ENCODE measurements around the gene DUSP3. TPM values are rescaled to one million over a fixed set of nuclear protein-coding genes. Genes with fewer than 3 reads are reported as not detected.
"Not testable (repeated sequence)": the region's sequence is repeated elsewhere in the genome, so short reads cannot be mapped to it uniquely, and the experiment has no call there.

The DUSP3 gene
- polyA plus RNA-seq, 12 donors, result 42.4 to 168 (median 71.3) TPM

DNA sequence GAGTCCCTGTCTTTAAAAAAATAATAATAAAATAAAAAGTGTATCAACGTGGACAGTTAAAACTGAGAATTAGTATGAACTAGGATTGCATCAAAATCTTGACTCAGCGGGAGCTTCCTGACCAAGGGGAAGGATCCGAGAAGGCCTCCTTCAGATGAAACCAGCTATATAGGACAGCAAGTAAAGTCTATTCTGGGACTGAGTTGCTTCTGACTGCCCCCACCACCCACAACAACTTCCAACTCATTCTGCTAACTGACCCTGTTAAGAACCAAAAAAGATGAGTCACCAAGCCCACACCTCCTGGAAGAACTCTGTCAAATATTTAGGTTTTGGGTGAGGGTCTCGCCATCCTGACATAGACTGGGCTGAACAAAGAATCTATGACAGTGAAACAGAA is 29.3 kb upstream of the DUSP3 start:
- DNase-seq, result no peak

DNA sequence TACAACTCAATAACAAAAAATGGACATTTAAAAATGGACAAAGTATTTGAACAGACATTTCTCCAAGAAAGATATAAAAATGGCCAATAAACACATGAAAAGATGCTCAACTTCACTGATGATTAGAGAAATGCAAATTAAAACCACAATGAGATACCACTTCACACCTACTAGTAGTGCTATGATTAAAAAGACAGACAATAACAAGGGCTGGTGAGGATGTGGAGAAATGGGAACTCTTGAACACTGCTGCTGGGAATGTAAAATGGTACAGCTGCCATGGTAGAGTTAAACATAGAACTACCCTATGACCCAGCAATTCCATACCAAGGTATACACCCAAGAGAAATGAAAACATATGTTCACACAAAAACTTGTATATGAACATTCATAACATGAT is 26.3 kb upstream of the DUSP3 start:
- no peak for DNase-seq

DNA sequence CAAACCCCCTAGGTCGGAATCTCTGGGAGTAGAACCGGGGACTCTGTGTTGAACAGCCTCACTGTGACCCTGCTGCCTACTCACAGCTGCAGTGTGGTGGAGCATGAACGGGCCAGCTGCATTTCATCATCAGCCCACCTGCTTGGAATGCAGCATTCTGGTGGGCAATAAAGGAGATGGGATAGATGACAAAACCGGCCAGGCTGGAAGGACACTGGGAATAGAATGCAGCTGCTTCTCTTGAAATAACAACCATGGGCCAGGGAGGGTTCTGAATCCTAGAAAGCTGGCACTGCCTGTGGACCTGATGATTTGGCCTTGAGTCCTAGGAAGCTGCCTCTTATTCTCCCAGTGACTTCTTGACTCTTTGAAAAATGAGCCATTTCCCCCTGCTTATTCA is 25.0 kb upstream of the DUSP3 start:
- no peak for DNase-seq

DNA sequence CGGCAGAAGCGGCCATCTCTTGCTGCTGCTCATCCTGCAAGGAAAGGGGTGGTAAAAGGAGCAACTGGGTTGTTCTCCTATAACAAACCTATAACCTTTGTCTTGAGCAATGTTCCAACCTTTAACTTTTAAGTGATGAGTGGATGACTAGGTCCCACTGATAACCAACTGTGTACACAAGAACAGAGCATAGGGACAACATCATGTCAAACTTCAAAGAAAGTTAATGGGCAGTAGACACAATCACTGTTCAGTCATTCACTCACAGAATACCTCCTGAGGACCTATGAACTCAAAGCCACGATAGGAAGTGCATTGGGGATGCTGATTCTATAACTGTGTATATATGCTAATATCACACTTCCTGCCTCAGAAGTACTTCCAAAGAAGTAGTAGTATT is 23.1 kb upstream of the DUSP3 start:
- DNase-seq, result no peak

DNA sequence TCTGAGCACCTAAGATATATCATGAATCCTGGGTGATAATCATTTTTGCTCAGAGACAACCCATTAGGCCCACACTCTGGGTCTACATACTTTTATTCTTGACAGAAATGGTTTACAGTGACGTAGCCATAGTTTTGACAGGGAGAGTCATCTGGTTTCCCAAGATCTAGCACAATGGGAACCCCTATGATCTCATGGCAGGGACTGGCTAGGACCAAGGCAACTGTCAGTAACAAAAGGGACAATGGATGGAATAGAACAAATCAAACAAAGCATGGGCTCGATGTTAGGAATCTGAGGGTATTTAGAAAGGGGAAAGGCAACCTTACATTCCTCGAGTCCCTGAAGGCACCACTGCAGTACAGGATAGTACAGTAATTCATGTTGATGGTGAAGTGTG is 22.0 kb upstream of the DUSP3 start:
- no peak for DNase-seq

DNA sequence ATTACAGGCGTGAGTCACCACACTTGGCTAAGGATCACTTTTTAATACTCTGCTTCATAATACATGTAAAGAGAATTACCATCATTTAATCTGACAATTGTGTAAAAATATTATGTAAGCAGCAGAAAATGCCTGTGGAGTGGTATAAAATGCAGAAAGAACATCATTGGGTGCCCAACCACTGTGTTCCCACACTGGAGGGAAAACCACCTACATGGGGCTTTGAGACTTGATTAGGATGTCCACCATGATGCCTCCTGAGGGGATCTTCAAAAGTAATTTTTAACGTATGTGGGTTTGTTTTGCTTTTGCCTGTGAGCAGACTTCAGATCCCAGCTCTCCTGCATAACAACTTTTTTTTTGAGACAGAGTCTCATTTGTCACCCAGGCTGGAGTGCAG is 20.3 kb upstream of the DUSP3 start:
- DNase-seq, result no peak

DNA sequence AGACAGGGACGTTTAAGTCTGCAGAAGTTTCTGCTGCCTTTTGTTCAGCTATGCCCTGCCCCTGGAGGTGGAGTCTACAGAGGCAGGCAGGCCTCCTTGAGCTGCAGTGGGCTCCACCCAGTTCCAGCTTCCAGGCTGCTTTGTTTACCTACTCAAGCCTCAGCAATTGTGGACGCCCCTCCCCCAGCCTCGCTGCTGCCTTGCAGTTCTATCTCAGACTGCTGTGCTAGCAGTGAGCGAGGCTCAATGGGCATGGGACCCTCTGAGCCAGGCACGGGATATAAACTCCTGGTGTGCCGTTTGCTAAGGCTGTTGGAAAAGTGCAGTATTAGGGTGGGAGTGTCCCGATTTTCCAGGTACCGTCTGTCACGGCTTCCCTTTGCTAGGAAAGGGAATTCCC is 19.2 kb upstream of the DUSP3 start:
- not testable (repeated sequence) for DNase-seq

DNA sequence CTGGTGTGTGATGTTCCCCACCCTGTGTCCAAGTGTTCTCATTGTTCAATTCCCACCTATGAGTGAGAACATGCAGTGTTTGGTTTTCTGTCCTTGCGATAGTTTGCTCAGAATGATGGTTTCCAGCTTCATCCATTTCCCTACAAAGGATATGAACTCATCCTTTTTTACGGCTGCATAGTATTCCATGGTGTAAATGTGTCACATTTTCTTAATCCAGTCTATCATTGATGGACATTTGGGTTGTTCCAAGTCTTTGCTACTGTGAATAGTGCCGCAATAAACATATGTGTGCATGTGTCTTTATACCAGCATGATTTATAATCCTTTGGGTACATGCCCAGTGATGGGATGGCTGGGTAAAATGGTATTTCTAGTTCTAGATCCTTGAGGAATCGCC is 13.9 kb upstream of the DUSP3 start:
- not testable (repeated sequence) for DNase-seq

DNA sequence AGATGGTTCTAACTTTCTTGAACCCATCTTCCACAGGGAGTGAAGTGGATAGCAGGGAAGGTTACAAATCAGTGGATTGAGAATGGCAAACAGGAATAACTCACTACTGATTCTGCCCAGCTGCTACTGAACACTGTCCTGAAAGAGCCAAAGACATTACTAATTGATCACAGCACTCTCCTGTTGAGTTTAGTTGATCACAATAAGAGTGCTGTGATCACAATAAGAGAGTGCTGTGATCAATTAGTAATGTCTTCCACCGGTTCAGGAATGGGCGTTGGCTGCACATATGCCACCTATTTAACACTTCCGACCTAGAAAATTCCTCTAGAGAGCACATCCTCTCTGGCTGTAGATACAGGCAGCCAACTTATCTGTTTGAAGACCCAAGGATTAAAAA is 12.8 kb upstream of the DUSP3 start:
- no peak for DNase-seq

DNA sequence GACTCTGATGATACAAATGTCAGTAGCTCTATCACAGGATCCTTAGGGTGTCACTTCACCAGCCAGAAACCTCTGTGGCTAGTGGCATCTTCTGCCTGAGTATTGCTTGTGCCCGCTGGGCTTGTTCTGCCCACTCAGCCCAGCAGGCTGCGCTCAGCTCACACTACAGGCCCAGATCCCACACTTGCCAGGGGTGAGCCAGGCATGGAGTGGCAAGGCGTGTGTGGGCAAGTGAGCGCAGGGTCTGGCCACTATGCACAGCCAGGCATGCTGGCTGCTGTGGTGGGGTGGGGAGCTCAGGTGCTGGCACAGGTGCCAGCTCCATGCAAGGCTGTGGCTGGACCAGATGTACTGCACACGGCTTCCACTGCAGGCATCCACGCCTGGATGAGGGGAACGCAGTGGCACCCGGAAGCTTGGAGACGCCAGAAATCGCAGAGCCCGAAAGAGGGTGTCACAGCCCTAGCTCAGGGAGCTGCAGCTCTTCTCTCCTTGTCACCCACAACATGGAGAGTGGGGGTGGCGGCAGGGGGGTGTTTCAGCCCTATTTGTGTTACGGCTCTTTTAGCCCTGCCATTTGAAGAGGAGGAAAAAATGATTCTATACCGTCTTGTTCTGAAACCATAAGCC is 11.6 kb upstream of the DUSP3 start:
- no peak for DNase-seq

DNA sequence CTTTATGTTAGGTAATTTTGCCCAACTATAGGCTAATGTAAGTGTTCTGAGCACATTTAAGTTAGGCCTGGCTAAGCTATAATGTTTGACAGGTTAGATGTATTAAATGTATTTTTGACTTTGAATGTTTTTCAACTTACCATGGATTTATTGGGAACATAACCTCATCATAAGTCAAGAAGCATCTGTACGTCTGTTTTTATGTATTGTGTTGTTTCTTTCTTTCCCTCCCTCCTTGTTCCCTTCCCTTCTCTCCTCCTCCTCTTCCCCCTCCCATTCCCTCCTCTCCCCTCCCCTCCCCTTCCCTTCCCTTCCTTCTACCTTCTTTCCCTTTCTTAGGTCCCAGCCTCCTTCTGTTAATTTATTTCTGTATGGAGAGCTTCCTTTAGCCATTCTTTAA is 10.7 kb upstream of the DUSP3 start:
- DNase-seq, result no peak

DNA sequence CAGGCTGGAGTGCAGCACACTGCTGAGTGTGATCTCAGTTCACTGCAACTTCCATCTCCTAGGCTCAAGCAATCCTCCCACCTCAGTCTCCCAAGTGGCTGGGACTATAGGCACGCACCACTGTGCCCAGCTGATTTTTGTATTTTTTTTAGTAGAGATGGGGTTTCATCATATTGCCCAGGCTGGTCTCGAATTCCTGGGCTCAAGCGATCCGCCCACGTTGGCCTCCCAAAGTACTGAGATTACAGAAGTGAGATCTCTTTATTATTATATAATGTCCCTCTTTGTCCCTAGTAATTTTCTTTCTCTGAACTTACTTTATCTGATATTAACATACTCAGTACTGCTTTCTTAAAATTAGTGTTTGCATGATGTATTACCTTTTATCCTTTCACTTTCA is 9.8 kb upstream of the DUSP3 start:
- DNase-seq, result no peak

DNA sequence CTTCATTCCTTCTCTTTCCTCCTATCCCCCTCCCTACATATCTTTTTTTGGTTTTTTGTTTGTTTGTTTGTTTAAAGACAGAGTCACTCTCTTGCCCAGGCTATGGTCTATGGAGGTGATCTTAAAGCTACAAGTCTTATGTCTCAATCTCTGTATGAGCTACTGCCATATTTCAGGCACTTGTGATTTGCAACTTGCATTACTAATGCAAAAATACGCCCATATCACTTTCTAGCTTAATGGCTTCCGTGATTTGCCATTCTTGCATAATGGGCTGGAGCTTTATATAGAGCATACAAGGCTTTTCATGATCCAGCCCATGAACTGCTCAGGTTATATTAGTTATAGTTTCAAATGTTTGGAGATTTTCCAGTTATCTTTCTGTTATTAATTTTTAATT is 9.0 kb upstream of the DUSP3 start:
- no peak for DNase-seq

DNA sequence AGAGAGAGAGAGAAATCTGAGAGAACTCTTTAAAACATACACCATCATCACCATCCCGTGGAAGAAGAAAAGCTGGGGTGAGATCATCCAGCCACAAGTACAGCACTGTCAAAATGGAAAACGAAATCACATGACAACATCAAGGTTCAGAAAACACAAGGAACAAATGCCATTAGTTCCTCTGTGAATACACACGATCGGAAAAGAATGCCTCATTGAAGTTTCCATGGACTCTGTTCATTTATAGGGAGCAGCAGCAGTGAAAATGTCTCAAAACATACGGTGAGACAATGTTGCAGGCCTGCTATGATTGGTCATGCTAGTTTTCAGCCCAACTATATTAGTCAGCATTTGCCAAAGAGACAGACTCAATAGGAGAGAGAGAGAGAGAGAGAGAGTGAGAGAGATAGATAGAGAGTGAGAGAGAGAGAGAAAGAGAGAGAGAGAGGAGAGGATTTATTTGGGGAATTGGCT is 5.9 kb upstream of the DUSP3 start:
- peak; percentile 45 for DNase-seq

DNA sequence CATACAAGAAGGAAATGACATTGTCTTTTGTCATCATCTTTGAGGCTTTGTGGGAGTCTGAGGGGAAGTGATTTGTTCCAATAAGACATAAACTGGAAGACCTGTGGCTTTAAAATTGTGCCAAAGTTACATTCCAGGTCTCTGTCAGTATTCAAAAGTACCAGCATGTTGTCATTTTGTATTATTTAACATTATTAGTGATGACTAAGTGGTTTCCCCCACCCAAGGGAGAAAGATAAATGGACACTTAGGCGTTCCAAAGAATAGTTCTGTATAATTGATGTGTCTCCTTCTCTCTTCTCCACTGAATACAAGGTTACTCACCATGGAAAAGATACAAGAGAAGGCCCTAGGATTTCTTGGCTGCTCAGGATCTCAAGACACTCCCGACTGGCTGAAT is 5.3 kb upstream of the DUSP3 start:
- DNase-seq, result no peak

DNA sequence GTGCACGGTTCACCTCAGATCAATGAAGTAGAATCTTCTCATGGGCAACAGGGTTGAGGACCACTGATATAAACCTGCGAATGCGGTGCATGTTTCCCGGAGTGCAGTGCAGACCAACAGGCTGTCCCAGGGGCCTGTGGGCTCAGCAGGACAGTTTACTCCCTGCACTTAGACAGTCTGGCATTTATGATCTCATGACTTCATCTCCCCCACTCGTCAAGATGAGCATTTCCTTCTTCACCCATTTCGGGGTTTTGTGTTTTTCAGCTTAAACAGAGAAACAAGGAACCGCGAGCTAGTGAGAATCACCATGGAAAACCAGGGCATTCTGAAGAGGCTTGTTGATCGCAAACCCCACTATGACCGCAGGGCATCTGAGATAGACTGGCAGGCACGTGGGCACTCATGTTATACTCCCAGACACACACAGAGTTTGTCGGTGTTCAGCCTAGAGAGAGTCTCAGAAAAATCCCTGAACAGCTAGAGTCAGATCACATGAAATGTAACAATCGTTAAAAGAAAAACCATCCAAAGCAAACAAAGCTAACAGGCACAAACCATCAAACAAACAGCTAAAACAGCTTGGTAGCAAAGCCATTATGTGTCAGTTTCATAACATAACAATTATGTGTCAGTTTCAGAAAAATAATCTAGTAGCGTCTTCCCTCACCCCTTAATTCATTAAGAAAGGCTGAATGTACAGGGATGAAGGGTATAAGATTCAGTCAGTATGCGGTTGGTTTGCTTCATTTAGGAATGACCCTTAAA is 4.3 kb upstream of the DUSP3 start:
- DNase-seq, result no peak

DNA sequence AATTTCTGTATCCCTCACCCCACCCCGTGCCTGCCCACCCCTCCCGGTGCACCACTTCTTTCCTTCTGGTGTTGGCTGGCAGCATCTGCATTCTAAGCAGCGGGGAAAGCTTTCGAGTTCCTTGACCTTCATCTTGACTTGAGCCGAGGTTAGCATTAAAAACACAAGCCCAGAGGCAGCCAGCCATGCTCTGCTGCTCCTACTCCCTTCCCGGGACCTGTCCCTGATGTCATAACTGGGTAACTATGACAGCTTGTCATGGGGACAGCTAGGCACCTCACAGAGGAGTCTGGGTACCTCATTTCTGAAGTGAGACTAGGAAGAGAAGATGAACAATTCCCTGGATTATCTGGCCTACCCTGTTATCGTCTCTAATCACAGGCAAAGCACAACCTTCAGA is 1.4 kb upstream of the DUSP3 start, which contains the start of gene CFAP97D1:
Gene CFAP97D1 (plus strand): TSS at position 301 of the 400 bp plus-strand sequence. CDS start 28 bp downstream, at position 329.
- no peak for DNase-seq

DNA sequence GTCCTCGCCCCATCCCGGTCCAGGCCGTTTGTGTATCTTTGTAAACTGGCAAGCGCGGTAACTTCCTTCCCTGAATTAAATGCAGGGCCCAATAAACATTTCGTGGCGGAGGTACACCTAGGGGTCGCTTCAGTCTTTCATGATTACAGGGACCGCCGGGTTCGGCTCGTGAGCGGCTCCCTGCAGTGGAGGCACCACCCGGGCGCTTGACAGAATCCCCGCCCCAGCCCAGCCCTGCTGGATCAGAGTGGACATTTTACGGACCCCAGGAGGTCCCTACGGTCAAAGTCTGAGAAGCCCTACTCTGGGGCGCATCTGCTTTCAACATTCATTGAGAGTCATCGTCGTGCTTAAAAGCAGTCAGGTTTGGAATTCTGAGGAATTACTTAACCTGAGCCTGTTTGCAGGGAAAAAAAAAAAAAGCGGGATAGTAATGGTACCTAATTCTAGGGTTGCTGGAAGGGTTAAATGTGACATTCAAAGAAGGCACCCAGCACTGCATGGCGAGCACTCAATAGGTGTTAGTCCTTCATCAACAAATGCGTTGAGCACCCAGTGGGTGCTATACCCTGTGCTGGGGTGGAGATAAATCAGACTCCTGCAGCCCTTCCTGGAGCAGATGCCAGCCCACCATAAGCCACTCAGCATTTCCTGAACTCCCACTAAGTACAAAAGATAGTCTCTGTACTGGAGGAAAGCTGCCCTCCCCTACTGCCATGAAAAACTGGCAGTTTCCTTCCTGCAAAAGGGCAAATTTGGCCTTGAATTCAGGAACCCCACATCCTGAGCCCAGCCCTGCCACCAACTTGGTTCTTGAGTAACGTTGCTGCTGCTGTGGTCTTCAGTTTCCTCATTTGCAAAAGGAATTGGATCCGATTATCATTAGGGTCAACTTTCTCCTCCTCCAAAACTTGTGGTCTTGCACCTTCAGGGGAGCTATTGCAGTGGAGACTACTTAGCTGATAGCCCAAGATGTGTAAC is 658 bp upstream of the DUSP3 start:
- no peak for DNase-seq

DNA sequence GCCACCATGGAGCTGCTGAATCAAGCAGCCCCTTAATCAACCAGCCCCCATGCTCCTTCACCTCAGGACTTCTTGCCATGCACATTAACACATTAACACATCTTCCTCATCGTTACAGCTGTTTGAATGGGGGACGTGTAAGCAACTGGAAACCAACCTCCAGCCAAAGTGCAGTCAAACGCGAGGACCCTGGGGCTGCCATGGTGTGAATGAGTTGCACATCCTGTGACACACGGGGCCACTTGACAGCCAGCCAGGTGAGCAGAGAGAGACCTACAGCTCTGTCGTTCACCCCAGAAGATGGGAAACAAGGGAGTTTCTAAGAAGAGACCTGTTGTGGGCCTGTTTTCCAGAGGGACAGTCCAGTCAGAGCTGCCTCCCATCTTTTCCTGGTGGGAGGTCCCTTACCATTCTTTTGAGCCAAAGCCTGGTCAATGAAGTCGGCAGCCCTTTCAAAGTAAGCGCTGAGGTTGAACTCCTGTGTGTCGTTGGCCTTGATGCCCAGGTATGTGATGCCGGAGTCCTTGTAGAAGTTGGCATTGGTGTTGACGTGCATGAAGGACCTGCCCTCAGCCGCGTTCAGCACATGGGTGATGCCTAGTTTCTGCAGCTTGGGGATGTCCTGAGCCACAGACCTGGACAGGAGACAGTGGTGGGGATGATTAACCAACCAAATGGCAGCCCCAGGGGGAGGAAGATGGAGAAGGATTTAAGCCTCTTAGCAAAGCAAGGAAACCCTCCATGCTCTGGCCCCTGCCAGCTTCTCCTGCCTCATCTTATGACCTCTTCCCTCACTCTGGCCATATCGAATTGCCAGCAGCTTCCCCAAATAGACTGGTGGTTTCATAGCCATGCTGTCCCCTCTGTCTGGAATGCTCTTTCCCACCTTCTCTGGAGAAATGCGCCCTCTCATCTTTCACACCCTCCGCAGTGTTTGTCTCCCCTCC is 4.2 kb downstream of the DUSP3 start:
- DNase-seq, result no peak

DNA sequence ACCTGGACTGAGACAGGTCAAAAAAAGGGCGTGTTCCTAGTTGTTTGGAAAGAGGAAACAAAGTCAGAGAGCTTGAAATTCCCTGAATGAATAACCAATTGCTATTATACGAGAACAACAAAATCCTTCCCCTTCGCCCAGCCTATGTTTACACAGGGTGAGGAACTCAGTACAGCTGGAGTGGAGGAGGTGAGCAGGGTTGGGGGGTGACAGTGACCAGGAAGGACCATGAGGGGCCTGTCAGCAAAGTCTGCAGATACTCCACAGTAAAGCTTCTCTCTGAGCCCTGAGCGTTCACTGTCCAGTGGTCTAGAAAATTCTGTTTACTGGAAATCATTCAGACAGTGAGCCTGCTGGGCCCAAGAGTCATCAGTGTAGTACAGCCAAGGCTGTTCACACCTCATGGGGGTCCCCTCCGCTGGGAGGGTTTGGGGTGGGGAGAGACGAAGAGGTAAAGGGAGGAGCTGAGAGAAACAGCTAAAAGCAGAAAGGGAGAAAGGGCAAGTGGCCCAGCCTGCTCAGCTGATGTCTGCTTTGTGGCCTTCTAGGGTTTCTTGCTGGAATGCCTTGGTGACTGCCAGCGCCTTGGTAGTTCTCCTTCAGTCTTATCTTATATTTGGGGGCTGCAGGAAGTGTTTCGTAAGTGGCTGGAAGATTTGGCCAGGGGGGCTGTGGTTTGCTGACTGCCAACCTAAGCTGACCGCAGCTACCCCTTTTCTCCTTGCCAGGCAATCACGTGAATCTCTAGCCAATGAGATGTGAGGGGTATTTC is 5.7 kb downstream of the DUSP3 start:
- no peak for DNase-seq

Measured in muscle of arm (tissue), 12 donors.